Measurements from ENCODE around the gene CCDC159. TPM values are rescaled to one million over a fixed set of nuclear protein-coding genes. Genes with fewer than 3 reads are reported as not detected.

CCDC159 gene
- total and polyA plus RNA-seq, 2 of the 4 experiments (the other 2 are of a cell fraction) = 4.7 to 14.0 TPM

GRCh38 chr19:11332822-11333221 lies 13.5 kb upstream of the CCDC159 start:
- no peak overlapping the region for H3K4ac ChIP-seq (ENCODE audit: low read depth, low read length)
- H3K27me3 ChIP-seq (ENCODE audit: control insufficient read depth, insufficient read depth, low read length) = no peaks in the 10 kb centered on the region
- peaks cover 23% of the 10 kb centered on the region for H3K36me3 ChIP-seq (ENCODE audit: control insufficient read depth, insufficient read depth, low read length)
- no peak overlapping the region for H3K27ac ChIP-seq (ENCODE audit: insufficient read depth, low read length)
- H2AFZ ChIP-seq (replicated peaks; ENCODE audit: low read length, poor library complexity) = no peak overlapping the region
- no peak overlapping the region for H2BK120ac ChIP-seq (ENCODE audit: low read depth, low read length)
- H2BK15ac ChIP-seq (ENCODE audit: low read depth, low read length) = no peak overlapping the region
- H3K56ac ChIP-seq (ENCODE audit: extremely low read depth, insufficient read depth, low read length) = no peak overlapping the region
- TF ChIP-seq POLR2A (IDR thresholded peaks at IDR 0.05; ENCODE audit: low read depth, low read length) (no peak), ELK1 (IDR thresholded peaks at IDR 0.05; ENCODE audit: borderline replicate concordance, low read depth, low read length) (no peak), BHLHE40 (IDR thresholded peaks at IDR 0.05; ENCODE audit: low read depth, low read length) (no peak), SMC3 (IDR thresholded peaks at IDR 0.05; ENCODE audit: low read depth, low read length) (no peak), MXI1 (IDR thresholded peaks at IDR 0.05; ENCODE audit: borderline replicate concordance, low read depth, low read length) (no peak), MAFK (IDR thresholded peaks at IDR 0.05; ENCODE audit: low read depth, low read length) (no peak), RFX5 (IDR thresholded peaks at IDR 0.05; ENCODE audit: low read depth, low read length) (no peak), MAZ (IDR thresholded peaks at IDR 0.05; ENCODE audit: borderline replicate concordance, low read depth, low read length) (no peak), RAD21 (IDR thresholded peaks at IDR 0.05; ENCODE audit: low read length) (no peak), CEBPB (IDR thresholded peaks at IDR 0.05; ENCODE audit: low read depth, low read length) (no peak), CTCF (conservative IDR thresholded peaks at IDR 0.05; ENCODE audit: low read depth, low read length) (no peak), RCOR1 (IDR thresholded peaks at IDR 0.05; ENCODE audit: insufficient replicate concordance, low read length) (no peak), FOS (IDR thresholded peaks at IDR 0.05; ENCODE audit: low read depth, low read length) (no peak), USF2 (IDR thresholded peaks at IDR 0.05; ENCODE audit: low read depth, low read length) (no peak), CHD1 (IDR thresholded peaks at IDR 0.05; ENCODE audit: low read depth, low read length) (no peak), NFE2L2 (IDR thresholded peaks at IDR 0.05; ENCODE audit: low read depth, low read length) (no peak)
- H3K4me3 ChIP-seq (ENCODE audit: insufficient read depth, low read depth, low read length) = no peak overlapping the region
- no peak overlapping the region for H2BK20ac ChIP-seq (ENCODE audit: low read depth, low read length)
- H3K4me2 ChIP-seq (ENCODE audit: low read depth, low read length) = no peak overlapping the region
- ATAC-seq (ENCODE audit: low read depth) = no peak
- in situ Hi-C loops (cut with MboI; ENCODE audit: low sequenced_read_pairs) = no loop called here
- BruUV-seq (replicated peaks) = no TSS peak
- dilution Hi-C loops (cut with HindIII; ENCODE audit: low sequenced_read_pairs, unreplicated experiment) = no loop called here
- no peak overlapping the region for H3K18ac ChIP-seq (ENCODE audit: low read depth, low read length)
- no peaks in the 10 kb centered on the region for H4K20me1 ChIP-seq (ENCODE audit: insufficient read depth, low read length)
- POLR2A ChIA-PET (ENCODE audit: unreplicated experiment) = no interaction called here
- no peaks in the 10 kb centered on the region for H3K79me1 ChIP-seq (ENCODE audit: low read depth in 1 of 2, low read length in 2 of 2)
- no peaks in the 10 kb centered on the region for H3K4me1 ChIP-seq (ENCODE audit: control insufficient read depth, insufficient read depth, low read length)
- 0 out of 2 replicates have a peak, but pooled peaks cover 3% of the 10 kb centered on the region for H3K9me1 ChIP-seq (ENCODE audit: insufficient read depth, low read length)
- H3K9me3 ChIP-seq (ENCODE audit: control insufficient read depth, insufficient read depth, low read length) = no peaks in the 10 kb centered on the region
- no peak overlapping the region for H4K5ac ChIP-seq (ENCODE audit: low read depth, low read length)
- H2AK9ac ChIP-seq (replicated peaks; ENCODE audit: low read depth, low read length, poor library complexity) = no peak overlapping the region
- H4K91ac ChIP-seq (ENCODE audit: insufficient read depth, low read depth, low read length) = no peak overlapping the region
- H2AK5ac ChIP-seq (ENCODE audit: low read depth, low read length) = no peak overlapping the region
- intact Hi-C loops (cut with micrococcal nuclease) = no loop called here
- H3K9ac ChIP-seq (ENCODE audit: low read depth, low read length) = no peak overlapping the region
- CTCF ChIA-PET = interaction anchor here (0.8 kb wide), 1 partner anchor 39 kb away, joined by 4 read pairs; no protein-coding TSS in a partner anchor
- H2BK5ac ChIP-seq (ENCODE audit: low read depth, low read length, poor library complexity, severe bottlenecking) = no peak overlapping the region
- no peak overlapping the region for H3K14ac ChIP-seq (replicated peaks; ENCODE audit: low read depth, low read length)
- no peak for DNase-seq
- no peak overlapping the region for H4K8ac ChIP-seq (ENCODE audit: low read depth in 2 of 2, low read length in 2 of 2)
- no CpG with 5 or more reads among the region's 5 CpGs for WGBS, 2 experiments (ENCODE audit: extremely low coverage in 2 of 2, insufficient read length in 1 of 2)
- H3K23ac ChIP-seq (ENCODE audit: low read depth, low read length) = no peak overlapping the region

All from IMR-90 (cell line).